ENCODE data around the gene TGOLN2. TPM values are rescaled to one million over a fixed set of nuclear protein-coding genes. Genes with fewer than 3 reads are reported as not detected.

TGOLN2 gene
- total RNA-seq, 1 donor from 2014 or later, result 65.5 TPM

DNA sequence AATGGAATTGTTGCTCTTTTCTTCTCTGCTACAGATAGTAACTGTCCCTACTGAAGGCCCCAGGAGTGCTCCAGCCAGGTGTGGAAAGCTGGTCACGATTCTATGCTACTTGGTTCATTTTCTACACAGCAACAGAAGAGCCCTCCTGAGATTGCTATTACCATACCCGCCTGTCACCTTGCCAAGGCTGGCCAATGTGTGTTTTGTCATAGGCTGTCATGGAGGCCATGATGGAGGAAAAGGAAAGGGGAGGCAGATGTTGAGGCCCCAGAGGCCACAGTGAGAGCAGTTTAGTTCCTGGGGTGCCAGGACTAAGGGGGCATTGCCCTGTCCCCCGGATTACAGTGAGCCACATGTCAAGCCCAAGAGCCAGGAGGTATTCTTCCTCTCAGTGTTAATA lies 27.7 kb upstream of the TGOLN2 start:
- Mint-ChIP-seq H3K36me3 (ENCODE audit: insufficient read depth) (peaks cover 10% of the 10 kb centered on the region), H3K9me3 (ENCODE audit: low read depth) (no peaks in the 10 kb centered on the region), H3K4me3 (ENCODE audit: low read depth) (peak overlapping the region; percentile 100), H3K4me1 (ENCODE audit: low read depth) (peaks cover 15% of the 10 kb centered on the region), H3K27ac (peak overlapping the region; percentile 79), H3K27me3 (no peaks in the 10 kb centered on the region)
- TF ChIP-seq, protein P1, sequence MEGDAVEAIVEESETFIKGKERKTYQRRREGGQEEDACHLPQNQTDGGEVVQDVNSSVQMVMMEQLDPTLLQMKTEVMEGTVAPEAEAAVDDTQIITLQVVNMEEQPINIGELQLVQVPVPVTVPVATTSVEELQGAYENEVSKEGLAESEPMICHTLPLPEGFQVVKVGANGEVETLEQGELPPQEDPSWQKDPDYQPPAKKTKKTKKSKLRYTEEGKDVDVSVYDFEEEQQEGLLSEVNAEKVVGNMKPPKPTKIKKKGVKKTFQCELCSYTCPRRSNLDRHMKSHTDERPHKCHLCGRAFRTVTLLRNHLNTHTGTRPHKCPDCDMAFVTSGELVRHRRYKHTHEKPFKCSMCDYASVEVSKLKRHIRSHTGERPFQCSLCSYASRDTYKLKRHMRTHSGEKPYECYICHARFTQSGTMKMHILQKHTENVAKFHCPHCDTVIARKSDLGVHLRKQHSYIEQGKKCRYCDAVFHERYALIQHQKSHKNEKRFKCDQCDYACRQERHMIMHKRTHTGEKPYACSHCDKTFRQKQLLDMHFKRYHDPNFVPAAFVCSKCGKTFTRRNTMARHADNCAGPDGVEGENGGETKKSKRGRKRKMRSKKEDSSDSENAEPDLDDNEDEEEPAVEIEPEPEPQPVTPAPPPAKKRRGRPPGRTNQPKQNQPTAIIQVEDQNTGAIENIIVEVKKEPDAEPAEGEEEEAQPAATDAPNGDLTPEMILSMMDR (IDR thresholded peaks at IDR 0.05; ENCODE audit: unreplicated experiment), result no peak
- DNase-seq (ENCODE audit: low spot score, unreplicated experiment), result no peak

DNA sequence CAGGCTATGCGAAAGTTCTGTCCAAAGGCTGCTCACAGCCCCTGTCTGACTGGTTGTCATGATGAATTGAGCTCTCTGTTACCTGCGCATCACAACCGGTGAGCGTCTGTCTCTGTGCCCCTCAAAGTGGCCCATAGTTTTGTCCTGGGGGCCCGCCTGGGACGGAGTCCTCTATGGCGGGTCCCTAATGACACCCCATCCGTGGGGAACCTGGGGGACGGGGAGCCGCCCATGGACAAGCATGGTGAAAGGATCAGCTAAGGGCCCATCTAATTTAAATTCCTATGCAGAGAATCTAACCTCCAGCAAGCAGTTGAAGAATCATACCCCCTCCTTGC lies 27.3 kb upstream of the TGOLN2 start:
- Mint-ChIP-seq H3K9me3 (ENCODE audit: low read depth) (no peaks in the 10 kb centered on the region), H3K4me1 (ENCODE audit: low read depth) (peaks cover 15% of the 10 kb centered on the region), H3K27ac (peak overlapping the region; percentile 98), H3K27me3 (no peaks in the 10 kb centered on the region), H3K36me3 (ENCODE audit: insufficient read depth) (peaks cover 13% of the 10 kb centered on the region), H3K4me3 (ENCODE audit: low read depth) (peak overlapping the region; percentile 100)
- TF ChIP-seq, protein P1 (IDR thresholded peaks at IDR 0.05; ENCODE audit: unreplicated experiment), result no peak
- DNase-seq (ENCODE audit: low spot score, unreplicated experiment), result no peak

DNA sequence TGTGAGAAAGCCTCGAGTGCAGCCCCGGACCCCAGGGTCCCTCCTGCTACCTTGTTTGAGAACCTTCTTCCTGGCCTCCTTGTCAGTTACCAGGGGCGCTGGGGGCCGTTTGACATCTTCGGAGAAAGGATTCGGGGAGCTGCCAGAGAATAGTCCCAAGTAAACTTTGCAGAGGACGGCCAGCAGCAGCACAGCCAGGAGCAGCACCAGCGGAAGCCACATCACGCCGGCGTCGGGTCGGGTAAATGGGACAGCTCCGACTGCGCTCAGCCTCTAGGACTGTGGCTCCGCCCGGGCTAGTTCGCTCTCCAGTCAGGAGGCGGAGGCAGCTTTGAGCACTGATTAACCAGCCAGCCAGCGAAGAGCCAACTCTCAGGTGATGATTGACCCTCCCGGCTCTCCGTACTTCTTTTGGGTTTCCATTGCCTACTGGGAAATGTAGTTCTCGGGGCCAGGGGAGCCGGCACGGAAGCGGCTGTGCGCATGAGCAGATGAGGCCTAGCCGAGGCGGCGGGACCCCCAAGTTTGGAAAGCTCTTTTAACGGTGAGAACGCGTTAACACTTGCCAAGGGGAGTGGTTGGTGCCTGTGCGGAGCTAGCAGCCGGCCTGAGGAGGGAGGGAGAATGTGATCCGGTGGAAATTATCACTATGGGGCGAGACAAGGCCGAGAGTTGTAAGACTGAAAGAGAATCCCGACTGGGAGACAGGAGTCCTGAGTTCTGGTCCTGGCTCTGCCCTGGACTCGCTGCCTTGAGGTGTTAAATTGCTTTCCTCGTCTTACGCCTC lies 26.7 kb upstream of the TGOLN2 start, which contains the start of the genes ELMOD3 and RETSAT:
TSS of gene ELMOD3 (plus strand) at position 484 of the 787 bp plus-strand sequence. CDS start 2,430 bp downstream, outside the sequence.
TSS of gene RETSAT (minus strand) at position 243 of the 787 bp plus-strand sequence. CDS start at position 222, 21 bp downstream.
- TF ChIP-seq, protein P1 (IDR thresholded peaks at IDR 0.05; ENCODE audit: unreplicated experiment), result no peak
- DNase-seq (ENCODE audit: low spot score, unreplicated experiment), result peak; percentile 96
- peaks cover 14% of the 10 kb centered on the region for H3K36me3 Mint-ChIP-seq (ENCODE audit: insufficient read depth)
- H3K4me1 Mint-ChIP-seq (ENCODE audit: low read depth), result peaks cover 15% of the 10 kb centered on the region
- no peaks in the 10 kb centered on the region for H3K9me3 Mint-ChIP-seq (ENCODE audit: low read depth)
- peak within 1 kb of the TSS; percentile 98 for H3K27ac Mint-ChIP-seq
- H3K4me3 Mint-ChIP-seq (ENCODE audit: low read depth), result peak within 1 kb of the TSS; percentile 100
- no peaks in the 10 kb centered on the region for H3K27me3 Mint-ChIP-seq

DNA sequence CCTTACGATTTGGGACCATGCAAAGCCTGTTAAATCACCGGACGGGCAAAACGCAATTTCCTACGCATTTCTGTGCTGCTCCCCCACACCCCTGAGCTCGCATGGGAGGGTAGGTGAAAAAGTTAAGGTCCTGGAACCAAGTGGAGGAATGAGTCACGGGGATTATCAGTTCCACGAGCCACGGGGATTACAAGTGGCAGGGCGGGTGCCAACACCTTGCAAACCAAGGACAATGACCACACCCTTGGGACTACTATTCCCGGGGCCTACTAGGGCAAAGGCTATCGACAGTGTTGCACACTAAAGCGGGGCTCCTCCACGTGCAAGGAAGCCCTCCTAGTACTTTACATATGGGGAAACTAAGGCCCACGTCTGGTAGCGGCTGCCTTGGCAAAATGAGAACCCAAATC lies 26.1 kb upstream of the TGOLN2 start:
- TF ChIP-seq, protein P1 (IDR thresholded peaks at IDR 0.05; ENCODE audit: unreplicated experiment), result no peak
- no peaks in the 10 kb centered on the region for H3K27me3 Mint-ChIP-seq
- peak overlapping the region; percentile 98 for H3K27ac Mint-ChIP-seq
- peaks cover 14% of the 10 kb centered on the region for H3K36me3 Mint-ChIP-seq (ENCODE audit: insufficient read depth)
- no peak for DNase-seq (ENCODE audit: low spot score, unreplicated experiment)
- H3K4me3 Mint-ChIP-seq (ENCODE audit: low read depth), result peak overlapping the region; percentile 100
- no peaks in the 10 kb centered on the region for H3K9me3 Mint-ChIP-seq (ENCODE audit: low read depth)
- peaks cover 15% of the 10 kb centered on the region for H3K4me1 Mint-ChIP-seq (ENCODE audit: low read depth)

DNA sequence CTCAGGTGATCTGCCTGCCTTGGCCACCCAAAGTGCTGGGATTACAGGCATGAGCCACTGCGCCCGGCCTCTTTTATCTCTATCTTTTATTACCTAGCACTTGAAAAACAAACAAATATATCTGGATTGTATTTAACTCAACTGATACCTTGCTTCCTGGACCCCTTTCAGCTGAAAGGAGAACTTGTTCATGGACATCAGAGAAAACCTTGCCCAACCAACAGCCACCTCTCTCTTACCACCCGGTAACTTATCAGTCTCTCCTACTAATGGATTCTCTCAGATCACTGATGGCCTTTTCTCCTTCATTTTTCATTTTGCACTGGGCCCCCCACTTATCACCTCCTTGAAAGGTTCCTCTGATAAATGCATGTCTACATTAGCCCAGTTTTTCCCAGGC lies 19.8 kb upstream of the TGOLN2 start:
- Mint-ChIP-seq H3K9me3 (ENCODE audit: low read depth) (no peaks in the 10 kb centered on the region), H3K36me3 (ENCODE audit: insufficient read depth) (peaks cover 19% of the 10 kb centered on the region), H3K4me3 (ENCODE audit: low read depth) (no peak overlapping the region), H3K27me3 (no peaks in the 10 kb centered on the region), H3K4me1 (ENCODE audit: low read depth) (peaks cover 6% of the 10 kb centered on the region), H3K27ac (no peak overlapping the region)
- TF ChIP-seq, protein P1 (IDR thresholded peaks at IDR 0.05; ENCODE audit: unreplicated experiment), result no peak
- DNase-seq (ENCODE audit: low spot score, unreplicated experiment), result no peak
